HG03135 (cell line): ENCODE data around the gene LSM12.
"Not testable (repeated sequence)": the region's sequence is repeated elsewhere in the genome, so short reads cannot be mapped to it uniquely, and the experiment has no call there.

Source experiments
- ATAC-seq: cut with Tn5 transposase; IDR thresholded peaks from one replicate; pipeline ENCODE4 v1.9.1; 2021; ENCODE audit warnings: mild to moderate bottlenecking, moderate library complexity; ENCODE audit not compliant: unreplicated experiment

Gene LSM12

GRCh38 chr17:44066204-44066930, at the start of gene LSM12:
TSS of gene LSM12 (minus strand) at chr17:44066671. CDS start at chr17:44066587, 84 bp downstream.
- peak; percentile 67 for ATAC-seq

GRCh38 chr17:44115585-44116415, 49.3 kb upstream of the LSM12 start:
- ATAC-seq, result no peak

GRCh38 chr17:44113868-44114840, 47.7 kb upstream of the LSM12 start:
- ATAC-seq, result no peak

- ATAC-seq, result no peak
These were observed 46.9 kb upstream of the LSM12 start for GRCh38 chr17:44113382-44113781.

GRCh38 chr17:44112284-44113280, 46.1 kb upstream of the LSM12 start:
- ATAC-seq, result no peak

DNA sequence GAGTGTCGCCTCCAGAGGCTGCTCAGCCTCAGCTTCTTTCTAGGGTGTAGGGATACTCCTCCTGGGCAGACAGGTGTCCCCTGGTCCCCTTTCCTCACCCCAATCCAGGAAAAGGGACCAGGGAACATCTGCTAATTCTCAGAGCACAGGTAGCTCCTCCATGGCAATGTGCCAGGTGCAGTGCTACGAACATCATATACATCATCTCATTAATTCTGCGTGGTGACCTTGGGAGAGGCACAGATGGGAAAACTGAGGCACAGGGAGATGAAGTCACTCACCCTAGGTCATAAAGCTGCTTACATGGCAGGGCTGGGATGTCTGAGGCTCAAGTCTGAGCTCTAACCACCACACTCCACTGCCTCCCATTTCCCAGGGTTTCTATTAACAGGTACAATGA, 45.3 kb upstream of the LSM12 start:
- no peak for ATAC-seq

DNA sequence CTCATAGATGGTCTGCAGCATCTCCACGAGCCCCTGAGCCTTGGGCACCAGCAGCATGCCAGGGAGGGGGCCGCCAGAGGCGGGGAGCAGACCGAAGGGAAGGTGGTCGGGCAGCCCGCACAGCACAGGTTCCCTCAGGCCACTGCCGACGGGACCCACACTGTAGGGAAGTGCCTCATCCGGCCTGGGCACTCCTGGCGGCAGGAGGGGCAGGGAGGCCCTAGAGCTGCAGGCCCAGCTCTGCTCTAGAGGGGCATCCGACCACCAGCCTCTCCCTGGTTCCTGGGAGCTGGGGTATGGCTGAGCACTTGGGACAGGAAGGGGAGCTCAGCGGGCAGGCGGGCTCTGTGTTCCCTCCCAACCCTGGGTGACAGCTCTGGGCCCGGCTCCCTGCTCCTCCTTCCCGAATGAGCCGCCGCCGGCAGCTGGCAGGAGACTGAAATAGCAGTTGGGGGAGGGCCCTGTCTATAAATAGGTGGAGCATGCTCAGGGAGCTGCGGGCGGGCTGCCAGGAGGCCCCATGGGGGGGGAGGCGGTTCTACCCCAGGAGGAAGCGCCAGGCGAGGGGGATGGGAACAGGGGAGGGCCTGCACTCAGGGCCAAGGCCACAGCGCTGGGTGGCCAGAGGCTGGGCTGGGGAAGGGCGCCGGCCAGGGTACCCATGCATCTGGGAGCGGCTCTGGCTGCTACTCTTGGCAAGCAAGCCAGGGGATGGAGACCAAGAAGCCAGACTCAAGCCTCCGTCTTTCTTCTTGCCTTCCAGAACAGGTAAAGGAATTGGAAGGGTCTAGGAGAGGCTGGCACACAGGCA, 44.6 kb upstream of the LSM12 start:
- no peak for ATAC-seq

DNA sequence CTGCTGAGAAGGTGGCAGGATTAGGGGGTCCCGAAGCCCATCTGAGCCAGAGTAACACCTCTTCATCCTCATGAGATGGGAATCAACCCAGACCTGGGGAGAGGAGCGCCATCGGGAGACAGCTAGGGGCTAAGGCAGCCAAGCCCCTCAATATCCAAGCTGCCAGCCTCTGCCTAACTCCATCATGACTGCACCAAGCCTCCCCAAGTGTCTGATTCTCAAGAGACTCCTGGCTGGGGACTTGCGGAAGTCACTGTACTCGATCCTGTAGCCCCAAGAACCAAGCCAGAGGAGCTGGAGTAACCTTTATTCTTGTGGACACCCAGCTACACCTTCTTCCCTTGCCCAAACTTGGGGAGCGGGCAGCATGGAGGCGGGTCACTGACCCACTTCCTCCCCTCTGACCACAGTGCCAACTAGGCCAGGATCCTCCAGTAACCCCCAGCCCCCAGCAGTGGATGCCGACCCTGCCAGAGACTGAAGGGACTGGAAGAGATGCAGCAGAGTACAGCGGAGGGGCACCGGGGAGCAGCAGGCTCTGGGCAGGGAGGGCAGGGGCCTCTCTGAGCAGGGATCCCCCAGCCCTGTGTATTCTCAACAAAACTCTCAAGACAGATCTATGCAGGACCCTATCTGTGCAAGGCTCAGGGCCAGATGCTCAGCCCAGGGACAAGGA, 43.7 kb upstream of the LSM12 start:
- no peak for ATAC-seq

- no peak for ATAC-seq
These were observed 42.8 kb upstream of the LSM12 start for GRCh38 chr17:44109312-44109630.

DNA sequence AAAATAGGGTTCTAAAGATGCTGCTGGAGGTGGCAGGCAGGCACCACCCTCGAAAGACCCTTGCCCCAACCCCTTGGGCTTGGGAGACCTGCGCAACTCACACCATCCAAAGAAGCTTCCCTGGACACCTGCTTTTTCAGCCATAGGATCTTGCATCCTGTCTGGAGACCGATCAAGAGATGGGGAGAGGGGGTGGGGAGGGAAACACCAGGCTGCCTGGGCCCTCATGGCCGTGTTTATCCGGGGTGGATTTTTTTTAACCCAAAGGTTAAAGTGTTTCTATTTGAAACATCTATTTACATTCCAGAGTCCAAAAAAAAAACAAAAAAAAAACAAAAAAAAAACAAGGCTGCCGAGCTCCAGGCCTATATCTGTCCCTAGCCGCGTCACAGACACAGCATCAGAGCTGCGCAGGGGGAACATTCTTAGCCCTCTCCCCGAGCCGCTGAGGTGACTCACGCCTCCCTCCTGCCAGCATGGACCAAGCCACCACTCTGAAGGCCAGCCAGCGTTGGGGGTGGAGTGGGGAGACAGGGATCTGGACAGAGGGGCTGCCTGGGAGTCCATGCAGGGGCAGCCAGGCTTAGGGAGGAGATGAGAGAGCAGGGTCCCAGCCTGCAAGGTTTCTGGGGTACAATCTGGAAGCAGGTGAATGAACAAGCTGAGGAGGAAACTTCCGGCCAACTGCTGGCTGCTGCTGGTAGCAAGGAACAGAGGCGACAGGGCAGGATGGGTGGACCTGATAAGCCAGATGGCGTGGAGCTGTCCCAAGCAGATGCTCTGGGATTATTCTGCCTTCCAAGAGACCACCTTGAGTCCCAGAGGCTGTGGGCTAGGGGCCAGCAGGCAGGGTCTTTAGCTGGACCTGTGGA, 42.2 kb upstream of the LSM12 start:
- no peak for ATAC-seq

DNA sequence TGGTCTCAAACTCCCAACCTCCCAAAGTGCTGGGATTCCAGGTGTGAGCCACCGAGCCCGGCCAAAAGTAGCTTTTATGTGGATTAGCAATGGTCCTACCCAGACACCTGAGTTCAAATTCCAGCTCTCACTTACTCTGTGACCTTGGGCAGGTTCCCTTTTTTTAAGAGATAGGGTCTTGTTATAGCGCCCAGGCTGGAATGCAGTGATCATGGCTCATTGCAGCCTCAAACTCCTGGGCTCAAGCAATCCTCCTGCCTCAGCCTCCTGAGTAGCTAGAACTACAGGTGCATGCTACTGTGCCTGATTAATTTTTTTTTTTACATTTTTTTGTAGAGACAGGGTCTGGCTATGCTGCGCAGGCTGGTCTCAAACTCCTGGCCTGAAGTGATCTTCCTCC, 40.3 kb upstream of the LSM12 start:
- ATAC-seq, result no peak

DNA sequence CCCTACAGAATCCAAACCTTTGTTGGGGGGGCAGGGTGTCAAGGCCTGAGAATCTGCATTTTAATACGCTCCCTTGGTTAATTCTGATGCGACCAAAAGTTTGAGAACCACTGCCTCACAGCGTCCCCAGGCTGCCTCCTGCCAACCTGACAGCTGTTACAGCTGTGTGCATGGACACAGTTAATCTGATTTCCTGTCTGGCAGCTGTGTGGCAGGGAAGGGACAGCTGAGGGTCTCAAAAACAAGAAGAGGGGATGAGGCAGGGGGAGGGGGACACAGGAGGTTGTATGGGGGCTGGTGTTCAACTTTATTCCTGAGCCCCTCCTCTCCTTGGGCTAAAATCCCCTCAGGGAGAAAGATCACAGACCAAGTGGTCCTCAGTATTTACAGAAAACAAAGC, 39.5 kb upstream of the LSM12 start:
- ATAC-seq, result no peak

DNA sequence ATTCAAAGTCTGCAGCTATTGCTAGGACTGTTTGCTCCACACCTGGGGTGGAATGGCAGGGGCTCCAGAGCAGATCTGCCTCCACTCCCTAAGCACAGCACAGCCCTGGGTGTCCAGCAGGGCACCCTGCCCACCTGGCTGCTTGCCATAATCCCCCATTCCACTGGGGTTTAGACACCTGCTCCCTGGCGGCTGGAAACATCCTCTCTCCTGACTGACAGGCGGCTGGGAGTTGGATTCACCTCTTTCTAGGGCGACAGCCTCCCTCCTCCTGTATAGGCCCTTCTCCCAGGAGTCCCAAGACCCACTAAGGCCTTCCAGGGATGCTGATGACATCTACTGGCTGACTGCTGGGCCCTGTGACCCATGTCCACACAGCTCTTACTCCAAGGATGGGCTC, 39.0 kb upstream of the LSM12 start:
- no peak for ATAC-seq

GRCh38 chr17:44102849-44103622, 36.6 kb upstream of the LSM12 start:
- ATAC-seq, result no peak

GRCh38 chr17:44101858-44102257, 35.4 kb upstream of the LSM12 start:
- not testable (repeated sequence) for ATAC-seq

DNA sequence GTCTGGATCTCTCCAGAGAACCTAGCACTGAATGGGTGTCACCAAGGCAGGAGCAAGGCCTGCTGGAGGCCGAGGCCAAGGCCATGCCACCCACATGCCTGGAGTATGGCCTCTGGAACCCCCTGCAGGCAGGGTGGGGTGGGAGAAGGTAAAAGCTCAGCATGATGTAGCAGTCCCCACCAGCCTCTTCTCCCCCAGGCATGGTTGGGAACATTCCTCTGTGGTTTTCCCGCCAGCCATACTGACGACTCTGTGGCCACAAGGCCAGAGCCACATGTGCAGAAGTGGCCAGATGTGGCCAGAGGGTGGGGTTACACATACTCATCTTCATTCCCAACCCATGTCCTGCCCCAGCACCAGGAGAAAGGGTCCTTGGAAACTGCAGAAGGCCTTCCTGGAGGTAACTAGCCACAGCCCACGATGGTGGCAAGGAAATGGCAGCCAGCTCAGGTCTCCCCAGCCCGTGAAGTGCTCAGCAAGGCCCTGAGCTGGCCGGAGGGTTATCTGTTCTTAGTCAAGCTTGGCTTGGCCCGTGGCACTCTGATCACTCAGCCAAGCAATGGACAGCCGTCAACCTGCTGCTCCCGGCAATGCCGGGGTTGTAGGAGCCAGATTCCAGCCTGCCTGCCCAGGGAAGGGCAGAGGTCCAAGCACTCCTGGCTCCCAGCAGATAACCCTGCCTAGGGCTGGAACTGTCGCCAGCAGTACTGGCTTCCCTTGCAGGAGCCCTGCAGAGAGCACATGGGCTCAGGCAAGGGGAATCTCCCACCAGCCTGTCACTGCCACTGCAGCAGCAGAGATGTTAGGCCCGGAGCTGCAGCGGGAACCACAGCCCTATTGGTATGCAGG, 30.9 kb upstream of the LSM12 start:
- no peak for ATAC-seq
